Left hindlimb (tissue), 1 donor: ENCODE data around the gene PIK3R5.
"Not testable (repeated sequence)": the region's sequence is repeated elsewhere in the genome, so short reads cannot be mapped to it uniquely, and the experiment has no call there.

Source experiments
- DNase-seq: peaks from one replicate; pipeline ENCODE4 v3.0.0-alpha.2; 2018

PIK3R5 gene

GRCh38 chr17:8984225-8984624 is 18.7 kb upstream of the PIK3R5 start:
- not testable (repeated sequence) for DNase-seq

- no peak for DNase-seq
Measured at GRCh38 chr17:8981443-8981842, 15.9 kb upstream of the PIK3R5 start.

- no peak for DNase-seq
Measured at GRCh38 chr17:8979715-8980114, 14.2 kb upstream of the PIK3R5 start.

DNA sequence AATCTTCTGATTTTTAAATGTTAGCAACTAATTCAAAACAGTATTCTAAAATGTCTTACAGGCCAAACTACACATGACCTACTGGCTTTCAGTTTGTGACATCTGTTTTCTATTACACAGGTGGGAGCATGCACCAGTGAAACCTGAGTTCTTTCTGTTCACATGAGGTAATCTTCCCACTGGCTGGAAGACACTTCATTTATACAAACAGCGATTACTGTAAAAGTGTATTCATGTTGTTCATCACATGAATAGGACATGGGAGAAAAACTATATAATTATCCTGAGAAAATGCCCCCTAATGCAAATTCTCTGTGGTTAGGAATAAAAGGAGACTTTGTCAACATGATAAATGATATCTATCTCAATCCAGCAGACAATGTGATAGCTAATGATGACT is 11.1 kb upstream of the PIK3R5 start:
- no peak for DNase-seq

GRCh38 chr17:8975091-8975725 is 9.7 kb upstream of the PIK3R5 start:
- DNase-seq = no peak

GRCh38 chr17:8969901-8970300 is 4.4 kb upstream of the PIK3R5 start:
- no peak for DNase-seq

GRCh38 chr17:8968503-8968902 is 3.0 kb upstream of the PIK3R5 start:
- no peak for DNase-seq

GRCh38 chr17:8967861-8968260 is 2.4 kb upstream of the PIK3R5 start:
- DNase-seq = no peak

GRCh38 chr17:8966926-8967325 is 1.4 kb upstream of the PIK3R5 start:
- DNase-seq = no peak

GRCh38 chr17:8964801-8965393 is 610 bp downstream of the PIK3R5 start:
- no peak for DNase-seq

DNA sequence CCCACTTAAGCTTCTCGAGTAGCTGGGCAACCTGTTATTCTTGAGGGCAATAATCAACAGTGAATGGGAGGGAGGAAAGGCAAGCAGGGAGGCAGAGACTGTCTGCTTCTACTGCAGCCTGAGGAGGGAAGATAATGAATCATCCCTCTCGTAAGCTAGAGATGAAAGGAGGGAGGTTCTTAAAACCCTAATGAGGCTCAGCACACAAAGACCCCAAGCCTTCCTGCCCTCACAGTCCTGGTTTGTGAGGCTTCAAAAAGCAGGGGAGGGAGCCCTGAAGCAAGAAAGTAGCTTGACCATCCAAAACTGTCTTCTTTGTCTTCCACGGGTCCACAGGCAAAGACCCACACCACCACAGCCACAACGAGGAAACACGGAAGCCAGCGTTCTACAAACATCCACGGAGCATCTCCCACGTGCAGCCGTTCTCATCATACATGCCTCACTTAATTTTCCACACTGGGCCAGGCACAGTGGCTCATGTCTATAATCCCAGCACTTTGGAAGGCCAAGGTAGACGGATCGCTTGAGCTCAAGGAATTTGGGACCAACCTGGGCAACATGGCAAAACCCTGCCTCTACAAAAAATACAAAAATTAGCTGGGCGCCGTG is 1.8 kb downstream of the PIK3R5 start:
- DNase-seq = no peak

- DNase-seq = no peak
Measured at GRCh38 chr17:8963014-8963413, 2.5 kb downstream of the PIK3R5 start.

- DNase-seq = no peak
Measured at GRCh38 chr17:8961829-8962228, 3.7 kb downstream of the PIK3R5 start.

- no peak for DNase-seq
Measured at GRCh38 chr17:8960325-8961140, 5.0 kb downstream of the PIK3R5 start.

GRCh38 chr17:8959312-8959918 is 6.1 kb downstream of the PIK3R5 start:
- DNase-seq = no peak

DNA sequence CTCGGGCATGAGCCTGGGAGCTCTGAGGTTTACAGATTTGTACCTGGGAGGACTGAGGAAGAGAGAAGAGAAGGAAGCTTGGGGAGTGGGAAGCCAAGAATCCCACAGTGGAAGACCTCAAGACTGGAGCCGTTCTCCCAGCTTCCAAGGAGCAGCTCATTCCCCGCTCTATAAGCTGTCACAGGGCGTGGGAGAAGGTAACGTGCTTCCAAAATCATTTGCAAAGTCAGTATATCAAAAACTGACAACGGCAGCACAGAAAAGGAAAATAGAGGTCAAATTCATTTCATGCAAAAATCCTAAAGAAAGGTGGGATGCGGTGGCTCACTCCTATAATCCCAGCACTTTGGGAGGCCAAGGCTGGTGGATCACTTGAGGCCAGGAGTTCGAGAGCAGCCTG is 7.8 kb downstream of the PIK3R5 start:
- no peak for DNase-seq

GRCh38 chr17:8956465-8956902 is 9.0 kb downstream of the PIK3R5 start:
- DNase-seq = no peak

DNA sequence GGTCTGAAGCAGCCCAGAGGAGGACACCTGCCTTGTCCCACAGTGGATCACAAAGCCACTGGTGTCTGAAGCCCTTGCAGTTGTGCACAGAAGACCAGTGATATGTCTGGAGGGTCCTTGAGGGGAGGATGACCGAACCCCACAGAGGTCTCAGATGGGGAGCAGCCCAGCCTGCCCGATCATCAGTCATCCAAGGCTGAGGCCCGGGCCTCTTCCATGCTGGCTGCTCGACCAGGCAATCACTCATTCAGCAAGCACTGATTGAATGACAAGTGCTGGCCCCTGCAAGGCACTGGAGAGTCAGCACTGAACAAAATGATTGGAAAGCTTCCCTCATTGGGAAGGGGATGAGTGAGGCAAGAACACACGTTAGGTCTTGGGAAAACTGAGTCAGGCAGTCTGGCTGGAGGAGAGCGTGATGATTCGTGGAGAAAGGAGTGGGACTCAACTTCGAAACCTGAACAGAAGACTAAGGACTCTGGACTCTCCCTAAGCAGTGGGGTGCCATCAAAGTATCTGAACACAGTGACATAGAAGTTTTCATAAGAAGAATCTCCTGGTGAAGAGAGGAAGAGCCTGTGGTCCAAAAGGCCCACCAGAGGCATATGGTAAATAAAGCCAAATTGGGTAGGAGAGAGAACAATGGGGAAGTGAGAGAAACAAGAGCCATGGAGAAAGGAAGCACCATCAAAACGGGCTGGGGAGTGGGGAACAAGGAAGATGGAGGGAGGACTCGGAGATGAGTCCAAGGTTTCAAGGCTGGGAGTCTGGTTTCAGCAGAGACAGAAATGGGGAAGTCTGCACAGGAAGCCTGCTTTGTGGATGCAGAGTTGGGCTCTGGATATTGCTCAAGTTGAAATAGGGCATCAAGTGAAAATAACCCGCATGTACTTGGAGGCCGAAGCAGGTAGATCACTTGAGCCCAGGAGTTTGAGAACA is 10.2 kb downstream of the PIK3R5 start:
- no peak for DNase-seq

DNA sequence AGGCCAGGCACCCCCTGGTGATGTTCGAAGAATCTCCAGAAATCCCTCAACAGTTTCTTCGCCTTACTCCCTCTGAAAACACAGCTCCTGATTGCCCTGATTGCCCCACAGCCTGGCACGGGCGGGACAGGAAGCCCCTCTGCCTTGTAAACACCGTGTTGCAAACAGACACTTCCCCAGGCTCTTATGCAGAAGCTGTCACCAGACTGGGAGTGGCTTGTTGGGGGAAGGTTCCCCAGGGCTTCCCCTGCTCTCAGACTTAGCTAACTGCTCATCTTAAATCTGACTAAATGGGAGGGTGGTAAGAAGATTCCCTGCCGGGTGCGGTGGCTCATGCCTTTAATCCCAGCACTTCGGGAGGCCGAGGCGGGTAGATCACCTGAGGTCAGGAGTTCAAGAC is 11.2 kb downstream of the PIK3R5 start:
- no peak for DNase-seq

DNA sequence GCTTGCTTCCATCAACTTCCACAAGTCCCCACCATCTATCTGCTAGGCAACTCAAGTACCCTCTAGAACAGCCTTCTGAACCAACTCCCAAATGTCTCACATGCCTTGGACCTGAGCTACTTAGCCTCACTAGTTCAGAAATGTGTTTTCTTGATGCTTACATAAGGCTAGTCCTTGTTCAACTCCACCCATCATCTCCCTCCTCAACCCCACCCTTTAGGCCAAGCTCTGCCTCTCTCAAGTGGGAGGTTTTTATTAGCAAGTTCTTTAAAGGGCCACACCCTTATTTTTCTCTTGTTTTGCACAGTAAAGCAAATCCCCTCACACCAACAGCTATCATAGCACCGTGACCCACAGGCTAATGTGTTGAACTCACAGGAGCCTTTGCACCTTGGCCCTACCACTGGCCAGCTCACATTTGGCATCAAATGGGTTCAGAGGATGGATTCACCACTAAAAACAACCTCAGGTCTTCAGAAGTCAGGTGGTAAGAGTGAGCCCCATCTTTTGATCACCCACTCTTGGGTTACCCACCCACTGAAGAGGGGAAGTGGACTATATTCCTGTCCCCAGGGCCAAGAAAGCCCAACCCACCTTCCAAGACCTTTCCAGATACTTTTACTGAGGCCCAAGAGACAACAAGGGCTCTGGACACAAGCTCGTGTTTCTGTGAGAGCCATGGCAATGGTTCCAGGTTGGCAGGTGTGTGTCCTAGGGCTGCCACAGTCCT is 12.2 kb downstream of the PIK3R5 start:
- DNase-seq = no peak

DNA sequence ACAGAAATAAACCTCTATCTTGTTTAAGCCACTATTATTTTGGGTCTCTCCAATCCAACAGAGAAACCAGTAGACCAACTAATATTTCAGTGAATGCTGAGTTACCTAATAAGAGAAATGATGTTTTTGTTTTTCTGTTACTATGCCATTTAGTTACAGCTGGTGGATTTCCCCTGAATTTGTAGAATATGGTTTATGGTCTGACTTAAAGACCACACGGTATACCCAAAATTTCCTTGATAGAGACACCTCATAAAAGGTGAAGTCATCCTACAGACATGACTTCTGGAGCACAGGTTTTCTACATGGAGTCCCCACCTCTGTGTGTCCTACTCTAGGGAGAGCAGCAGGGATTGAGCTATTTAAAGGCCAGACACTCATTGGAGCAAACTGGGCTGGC is 13.3 kb downstream of the PIK3R5 start:
- DNase-seq = no peak
